ENCODE data around the gene EXOC3.
"Not testable (repeated sequence)": the region's sequence is repeated elsewhere in the genome, so short reads cannot be mapped to it uniquely, and the experiment has no call there.

- TF ChIP-seq CTCF (IDR thresholded peaks at IDR 0.05; ENCODE audit: insufficient read depth, low read length); GABPA (IDR thresholded peaks at IDR 0.05; ENCODE audit: low read depth); POLR2AphosphoS5 (IDR thresholded peaks at IDR 0.05; ENCODE audit: low read depth): not testable (repeated sequence)
- TF ChIP-seq, protein P1, sequence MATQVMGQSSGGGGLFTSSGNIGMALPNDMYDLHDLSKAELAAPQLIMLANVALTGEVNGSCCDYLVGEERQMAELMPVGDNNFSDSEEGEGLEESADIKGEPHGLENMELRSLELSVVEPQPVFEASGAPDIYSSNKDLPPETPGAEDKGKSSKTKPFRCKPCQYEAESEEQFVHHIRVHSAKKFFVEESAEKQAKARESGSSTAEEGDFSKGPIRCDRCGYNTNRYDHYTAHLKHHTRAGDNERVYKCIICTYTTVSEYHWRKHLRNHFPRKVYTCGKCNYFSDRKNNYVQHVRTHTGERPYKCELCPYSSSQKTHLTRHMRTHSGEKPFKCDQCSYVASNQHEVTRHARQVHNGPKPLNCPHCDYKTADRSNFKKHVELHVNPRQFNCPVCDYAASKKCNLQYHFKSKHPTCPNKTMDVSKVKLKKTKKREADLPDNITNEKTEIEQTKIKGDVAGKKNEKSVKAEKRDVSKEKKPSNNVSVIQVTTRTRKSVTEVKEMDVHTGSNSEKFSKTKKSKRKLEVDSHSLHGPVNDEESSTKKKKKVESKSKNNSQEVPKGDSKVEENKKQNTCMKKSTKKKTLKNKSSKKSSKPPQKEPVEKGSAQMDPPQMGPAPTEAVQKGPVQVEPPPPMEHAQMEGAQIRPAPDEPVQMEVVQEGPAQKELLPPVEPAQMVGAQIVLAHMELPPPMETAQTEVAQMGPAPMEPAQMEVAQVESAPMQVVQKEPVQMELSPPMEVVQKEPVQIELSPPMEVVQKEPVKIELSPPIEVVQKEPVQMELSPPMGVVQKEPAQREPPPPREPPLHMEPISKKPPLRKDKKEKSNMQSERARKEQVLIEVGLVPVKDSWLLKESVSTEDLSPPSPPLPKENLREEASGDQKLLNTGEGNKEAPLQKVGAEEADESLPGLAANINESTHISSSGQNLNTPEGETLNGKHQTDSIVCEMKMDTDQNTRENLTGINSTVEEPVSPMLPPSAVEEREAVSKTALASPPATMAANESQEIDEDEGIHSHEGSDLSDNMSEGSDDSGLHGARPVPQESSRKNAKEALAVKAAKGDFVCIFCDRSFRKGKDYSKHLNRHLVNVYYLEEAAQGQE (IDR thresholded peaks at IDR 0.05; ENCODE audit: insufficient replicate concordance, low read depth) = not testable (repeated sequence)
These were observed 44.9 kb upstream of the EXOC3 start for GRCh38 chr5:398141-398474.

Data from HL-60 (cell line).